ENCODE results near the gene OSER1. TPM values are rescaled to one million over a fixed set of nuclear protein-coding genes. Genes with fewer than 3 reads are reported as not detected.

Gene OSER1
- total RNA-seq, 2 donors from 2014 or later: 21.9 to 35.2 TPM

DNA sequence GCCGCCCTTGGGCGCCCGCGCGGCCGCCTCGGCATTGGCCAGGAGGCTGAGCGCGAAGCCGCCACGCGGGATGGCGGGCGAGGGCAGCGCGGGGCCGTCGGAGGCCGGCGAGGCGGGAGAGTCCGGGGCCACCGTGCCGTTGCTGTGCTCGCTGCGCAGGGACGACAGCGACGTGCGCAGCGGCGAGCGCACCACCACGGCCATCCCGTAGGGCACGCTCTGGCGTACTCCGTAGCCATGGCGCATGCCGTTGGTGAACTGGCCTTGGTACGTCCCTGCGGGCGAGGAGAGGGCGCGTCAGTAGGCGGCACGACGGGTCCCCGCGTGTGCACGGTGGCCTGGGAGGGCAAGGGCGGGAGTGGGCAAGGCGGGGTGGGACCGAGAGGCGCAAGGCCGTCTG is 50.4 kb downstream of the OSER1 start:
- intact Hi-C loops (cut with DNase I, micrococcal nuclease): no loop called here
- ATAC-seq (no peak), DNase-seq (no peak)

DNA sequence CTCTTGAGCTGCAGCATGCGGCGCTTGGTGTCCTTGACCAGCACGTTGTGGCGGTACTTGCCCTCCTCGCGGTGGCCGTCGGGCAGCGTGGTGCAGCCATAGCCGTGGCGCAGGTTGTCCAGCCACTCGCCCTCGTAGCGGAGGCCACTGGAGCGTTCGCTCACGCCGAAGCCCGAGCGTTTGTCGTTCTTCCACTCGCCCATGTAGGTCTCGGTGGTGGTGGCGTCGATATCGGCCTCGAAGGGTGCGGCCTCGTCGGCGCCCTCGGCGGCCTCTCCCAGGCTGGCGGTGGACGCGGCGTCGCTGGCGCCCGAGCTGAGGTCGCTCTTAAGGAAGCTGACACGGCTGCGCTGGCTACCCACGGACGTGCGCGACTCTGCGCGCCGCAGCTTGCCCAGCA is 50.9 kb downstream of the OSER1 start:
- intact Hi-C loops (cut with DNase I, micrococcal nuclease): no loop called here
- DNase-seq (no peak), ATAC-seq (no peak)

DNA sequence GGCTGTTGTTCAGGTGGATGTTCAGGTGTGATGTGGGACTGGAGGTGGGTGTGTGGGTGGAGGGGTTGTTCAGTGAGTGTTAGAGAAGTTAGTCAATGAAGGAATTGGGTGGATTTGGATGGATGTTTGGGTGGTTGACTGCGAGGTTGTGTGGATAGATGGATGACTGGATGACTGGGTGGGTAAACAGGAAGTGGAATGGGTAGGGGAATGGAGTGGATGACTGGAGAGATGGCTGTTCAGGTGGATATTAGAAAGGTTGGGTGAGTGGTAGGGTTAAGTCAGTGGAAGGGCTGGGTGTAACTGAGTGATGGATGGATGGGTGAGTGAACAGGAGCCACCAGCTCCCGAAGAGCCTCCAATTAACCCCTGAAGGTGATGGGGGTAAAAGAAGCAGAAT is 51.4 kb downstream of the OSER1 start:
- intact Hi-C loops (cut with DNase I, micrococcal nuclease): no loop called here
- ATAC-seq (no peak), DNase-seq (no peak)

DNA sequence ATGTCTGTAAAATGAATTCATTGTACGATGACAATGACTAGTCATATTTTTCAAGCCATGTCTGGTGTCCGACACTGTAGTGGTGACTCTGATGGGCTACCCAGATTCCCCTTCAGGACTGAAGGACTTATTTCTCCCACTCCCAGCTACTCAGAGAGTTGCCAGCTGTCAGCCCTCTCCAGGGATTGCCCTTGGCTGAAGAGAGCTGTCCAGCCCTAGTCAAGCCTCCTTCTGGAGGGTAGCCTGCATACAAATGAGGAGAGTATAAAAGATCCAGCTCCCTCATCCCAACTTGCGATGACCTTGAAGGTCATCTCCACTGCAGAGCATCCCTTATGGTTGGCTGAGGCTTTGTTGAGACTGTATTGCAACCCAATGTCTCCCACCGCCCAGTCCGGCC is 53.5 kb downstream of the OSER1 start:
- ATAC-seq: no peak
- intact Hi-C loops (cut with DNase I, micrococcal nuclease): no loop called here
- DNase-seq: no peak

DNA sequence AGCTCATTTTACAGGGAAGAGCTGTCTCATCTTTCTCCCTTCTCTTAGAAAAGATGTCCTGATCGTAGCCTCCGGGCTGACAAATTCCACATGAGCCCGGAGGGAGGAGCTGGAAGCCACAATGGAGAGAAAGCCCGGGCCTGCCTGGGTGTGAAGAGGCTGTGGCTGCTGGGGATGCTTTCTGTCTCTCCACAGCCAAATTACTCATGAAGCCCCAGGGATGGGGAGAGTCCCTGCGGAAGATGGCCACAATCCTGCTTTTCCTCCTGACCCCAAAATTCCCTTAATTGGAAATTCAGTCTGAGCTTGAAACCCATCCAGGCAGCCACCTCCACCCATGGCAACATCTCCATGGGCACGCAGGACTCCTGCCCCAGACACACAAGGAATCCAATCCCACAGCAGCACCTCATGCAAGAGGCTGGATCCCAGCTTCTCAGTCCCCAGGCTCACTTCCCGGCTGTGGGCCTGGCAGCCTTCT is 56.0 kb downstream of the OSER1 start:
- intact Hi-C loops (cut with DNase I, micrococcal nuclease): no loop called here
- no peak for ATAC-seq
- DNase-seq: no peak

GRCh38 chr20:44153636-44154043 is 56.9 kb downstream of the OSER1 start:
- ATAC-seq: no peak
- DNase-seq: no peak
- intact Hi-C loops (cut with DNase I, micrococcal nuclease): no loop called here

DNA sequence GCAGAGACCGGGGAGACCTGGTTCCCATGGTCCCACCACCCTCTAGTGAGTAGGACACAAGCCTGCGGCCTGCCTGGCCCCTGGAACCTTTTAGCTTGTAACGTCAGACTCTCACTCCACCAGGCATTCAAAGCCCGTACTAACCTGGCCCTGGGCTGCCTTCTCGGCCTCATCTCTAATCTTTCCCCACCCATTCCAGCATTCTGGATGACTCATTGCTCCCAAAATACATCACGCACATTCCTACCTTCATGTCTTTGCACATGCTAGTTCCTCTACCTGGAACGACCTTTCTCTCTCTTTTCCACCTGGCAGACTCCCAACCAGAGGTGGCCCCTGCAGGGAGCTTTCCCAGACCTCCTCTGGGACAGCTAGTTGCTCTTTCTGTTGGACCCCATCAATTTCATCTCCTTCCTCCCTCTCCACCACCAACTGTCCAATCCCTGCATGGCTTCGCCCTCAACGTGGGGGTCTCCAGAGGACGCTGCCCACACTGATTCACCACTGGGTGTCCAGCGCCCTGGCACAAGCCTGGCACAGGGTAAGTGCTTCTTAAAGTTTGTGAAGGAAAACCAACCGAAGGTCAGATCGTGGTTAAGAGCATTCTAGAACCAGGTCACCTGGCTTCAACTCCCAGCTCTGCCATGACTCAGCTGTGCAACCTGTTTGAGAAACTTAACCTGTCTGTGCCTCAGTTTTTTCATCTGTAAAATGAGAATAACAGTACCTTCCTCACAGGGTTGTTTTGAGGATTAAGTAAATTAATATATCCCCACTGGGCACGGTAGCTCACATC is 58.8 kb downstream of the OSER1 start:
- no peak for DNase-seq
- no peak for ATAC-seq
- intact Hi-C loops (cut with DNase I, micrococcal nuclease): no loop called here

GRCh38 chr20:44146272-44146671 is 64.3 kb downstream of the OSER1 start:
- intact Hi-C loops (cut with DNase I, micrococcal nuclease): no loop called here
- no peak for DNase-seq
- no peak for ATAC-seq

Other genes starting within 250 kb of the OSER1 start
- gene JPH2, start 23.6 kb downstream of the OSER1 start, total RNA-seq: 10 to 100 TPM in 1 of 2 donors, under 1 TPM in 1; 0.92 to 12.9 TPM
- gene GDAP1L1, start 36.5 kb upstream of the OSER1 start, total RNA-seq: not detected
- 10 to 100 TPM in 1 of 2 donors, 1 to 10 TPM in 1; 9.5 to 10.2 TPM for gene FITM2, start 100.4 kb upstream of the OSER1 start, total RNA-seq
- not detected for gene R3HDML, start 126.3 kb upstream of the OSER1 start, total RNA-seq
- 100 to 1,000 TPM; 301 to 321 TPM for gene HNF4A, start 144.9 kb upstream of the OSER1 start, total RNA-seq